Left forelimb (tissue), 1 donor: ENCODE results near the gene EBF3.

Experiments
- DNase-seq: peaks from one replicate; pipeline ENCODE4 v3.0.0-alpha.2; 2018; ENCODE audit warnings: low spot score

EBF3 gene

GRCh38 chr10:129869596-129870473 lies 94.2 kb downstream of the EBF3 start:
- DNase-seq = no peak

GRCh38 chr10:129868449-129869035 lies 95.5 kb downstream of the EBF3 start:
- DNase-seq = no peak

GRCh38 chr10:129867631-129868179 lies 96.4 kb downstream of the EBF3 start:
- no peak for DNase-seq

- DNase-seq = no peak
Measured at GRCh38 chr10:129866894-129867293, 97.2 kb downstream of the EBF3 start.

- DNase-seq = no peak
Measured at GRCh38 chr10:129865960-129866359, 98.1 kb downstream of the EBF3 start.

- DNase-seq = no peak
Measured at GRCh38 chr10:129865413-129865812, 98.7 kb downstream of the EBF3 start.

GRCh38 chr10:129864601-129865126 lies 99.4 kb downstream of the EBF3 start:
- no peak for DNase-seq

- DNase-seq = no peak
Measured at GRCh38 chr10:129864082-129864481, 100.0 kb downstream of the EBF3 start.

- no peak for DNase-seq
Measured at GRCh38 chr10:129863201-129863663, 100.8 kb downstream of the EBF3 start.

GRCh38 chr10:129861776-129862531 lies 102.1 kb downstream of the EBF3 start:
- DNase-seq = no peak

GRCh38 chr10:129860396-129860795 lies 103.7 kb downstream of the EBF3 start:
- DNase-seq = no peak

GRCh38 chr10:129859536-129859935 lies 104.5 kb downstream of the EBF3 start:
- DNase-seq = no peak

GRCh38 chr10:129857242-129857960 lies 106.7 kb downstream of the EBF3 start:
- no peak for DNase-seq

- no peak for DNase-seq
Measured at GRCh38 chr10:129855836-129856563, 108.1 kb downstream of the EBF3 start.

GRCh38 chr10:129854796-129855705 lies 109.0 kb downstream of the EBF3 start:
- no peak for DNase-seq

- peak; percentile 23 for DNase-seq
Measured at GRCh38 chr10:129854158-129854557, 109.9 kb downstream of the EBF3 start.

GRCh38 chr10:129853562-129853903 lies 110.5 kb downstream of the EBF3 start:
- peak; percentile 20 for DNase-seq

GRCh38 chr10:129852829-129853561 lies 111.1 kb downstream of the EBF3 start:
- DNase-seq = peak; percentile 63
